Measurements from ENCODE around the gene BRAP. TPM values are rescaled to one million over a fixed set of nuclear protein-coding genes. Genes with fewer than 3 reads are reported as not detected.

Gene BRAP
- total RNA-seq, 1 donor from 2014 or later: 19.0 TPM

Other genes starting within 250 kb of the BRAP start
- 26.3 and 36.6 TPM in 2 replicates for gene ATXN2, start 86.6 kb downstream of the BRAP start, total RNA-seq
- 40.8 and 41.2 TPM in 2 replicates for gene ACAD10, start 97 bp upstream of the BRAP start, total RNA-seq
- gene ALDH2, start 81.0 kb upstream of the BRAP start, total RNA-seq: 22.4 and 23.2 TPM in 2 replicates
- 58.2 and 68.7 TPM in 2 replicates for gene MAPKAPK5, start 156.3 kb upstream of the BRAP start, total RNA-seq

Data from kidney epithelial cell (primary cell).